ENCODE results near the gene LHPP. TPM values are rescaled to one million over a fixed set of nuclear protein-coding genes. Genes with fewer than 3 reads are reported as not detected.

The LHPP gene
- total RNA-seq, 1 experiment from 2014 or later: 3.2 TPM

GRCh38 chr10:124520558-124521428, 59.2 kb downstream of the LHPP start:
- no peak for DNase-seq (ENCODE audit: low read depth)

GRCh38 chr10:124521429-124521871, 59.8 kb downstream of the LHPP start:
- DNase-seq (ENCODE audit: low read depth): no peak

DNA sequence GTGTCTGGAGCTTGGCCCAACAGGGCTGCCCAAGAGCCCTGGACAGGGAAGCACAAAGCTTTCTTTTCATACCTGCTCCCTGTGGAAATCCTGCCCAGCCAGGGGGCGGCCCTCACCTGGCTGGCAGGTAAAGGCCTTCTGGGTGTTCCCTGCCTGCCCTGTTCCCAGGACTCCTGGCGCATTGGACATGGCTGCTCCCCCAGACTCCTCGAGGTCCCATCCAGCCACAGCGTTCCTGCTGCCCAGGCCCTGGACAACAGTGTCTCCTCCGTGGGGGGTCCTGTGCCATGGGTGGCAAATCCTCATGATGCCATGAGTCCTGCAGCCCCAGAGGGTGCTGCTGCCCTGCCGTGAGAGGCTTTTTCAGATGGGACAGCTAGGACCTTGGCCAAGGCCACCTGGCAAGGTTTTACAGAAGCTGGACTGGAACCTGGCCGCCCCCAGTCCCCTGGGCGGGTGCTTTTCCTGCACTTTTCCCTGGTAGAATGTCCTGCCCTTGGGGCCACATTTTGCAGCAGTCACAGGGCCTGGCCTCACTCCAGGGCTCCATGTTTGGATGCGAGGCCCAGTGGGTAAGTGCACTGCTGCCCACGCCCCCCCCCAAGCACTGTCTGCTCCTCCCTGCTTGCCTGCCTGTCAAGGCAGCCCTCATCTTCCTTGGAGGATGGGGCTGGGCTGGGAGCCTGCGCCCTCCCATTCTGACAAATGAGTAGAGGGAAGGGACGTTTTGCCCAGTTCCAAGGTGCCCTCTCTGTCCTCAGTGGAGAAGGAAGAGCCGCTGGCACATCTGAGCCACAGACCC, 60.7 kb downstream of the LHPP start:
- DNase-seq (ENCODE audit: low read depth): no peak

- DNase-seq (ENCODE audit: low read depth): no peak
Observed at GRCh38 chr10:124522933-124523871, 61.6 kb downstream of the LHPP start.

- DNase-seq (ENCODE audit: low read depth): no peak
Observed at GRCh38 chr10:124523901-124524300, 62.3 kb downstream of the LHPP start.

DNA sequence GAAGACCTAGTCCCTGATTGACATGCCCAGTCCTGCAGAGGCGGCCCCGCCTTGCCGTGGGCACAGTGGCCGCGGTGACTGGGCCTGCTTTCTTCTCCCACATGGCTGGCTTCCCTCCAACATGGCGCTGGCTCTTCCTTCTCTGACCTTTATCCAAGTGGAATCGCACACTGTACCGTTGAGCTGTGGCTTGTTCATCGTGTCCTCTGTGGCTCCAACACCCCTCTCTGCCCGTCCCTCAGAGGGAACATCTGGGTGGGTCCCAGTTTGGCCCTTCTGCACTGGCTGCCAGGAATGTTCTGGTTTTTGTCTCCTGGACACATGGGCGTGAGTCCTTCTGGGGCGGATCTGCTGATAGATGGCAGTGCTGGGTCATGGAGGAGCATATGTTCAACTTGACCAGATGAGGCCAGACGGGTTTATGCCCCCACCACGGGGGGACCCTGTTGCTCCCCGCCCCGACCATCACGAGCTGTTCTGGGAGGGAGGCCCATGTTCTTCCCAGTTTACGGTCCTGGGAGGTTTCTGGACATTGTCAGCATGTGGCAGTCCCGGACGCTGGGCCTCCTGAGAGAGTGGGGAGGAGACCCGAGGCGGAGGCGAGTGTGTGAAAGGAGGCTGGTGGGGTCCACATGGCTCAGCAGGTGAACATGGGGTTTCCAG, 63.5 kb downstream of the LHPP start:
- peak; percentile 22 for DNase-seq (ENCODE audit: low read depth)

GRCh38 chr10:124525751-124526600, 64.4 kb downstream of the LHPP start:
- no peak for DNase-seq (ENCODE audit: low read depth)

DNA sequence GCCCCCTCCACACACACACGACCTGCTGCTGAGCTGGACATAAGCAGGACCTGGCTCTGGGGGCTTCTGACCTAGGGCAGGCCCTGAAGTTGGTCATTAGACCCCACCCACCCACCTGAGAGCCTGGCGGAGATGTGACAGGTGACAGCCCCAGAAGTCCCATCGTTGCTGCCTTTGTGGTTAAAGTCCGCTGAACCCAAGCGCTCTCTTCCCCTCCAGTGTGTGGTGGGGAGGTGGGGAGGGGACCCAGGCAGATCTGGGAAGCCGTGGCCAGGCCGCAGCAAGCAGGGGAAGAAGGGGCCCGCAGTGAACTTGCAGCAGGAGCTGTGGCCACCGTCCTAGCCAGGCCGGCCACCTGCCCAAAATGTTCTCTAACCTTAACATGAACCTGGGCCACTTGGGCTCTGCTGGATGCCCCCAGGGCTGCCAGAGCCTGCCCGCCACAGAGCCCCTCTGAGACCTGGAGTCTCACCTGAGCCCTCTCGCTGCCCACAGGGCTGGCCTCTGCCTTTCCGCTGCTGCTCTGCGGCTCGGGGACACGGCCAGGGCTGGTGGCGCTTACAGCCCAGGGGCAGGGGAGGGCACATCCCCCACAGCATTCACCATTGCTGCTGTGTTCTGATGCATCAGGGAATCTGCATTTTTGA, 65.1 kb downstream of the LHPP start:
- DNase-seq (ENCODE audit: low read depth): no peak

DNA sequence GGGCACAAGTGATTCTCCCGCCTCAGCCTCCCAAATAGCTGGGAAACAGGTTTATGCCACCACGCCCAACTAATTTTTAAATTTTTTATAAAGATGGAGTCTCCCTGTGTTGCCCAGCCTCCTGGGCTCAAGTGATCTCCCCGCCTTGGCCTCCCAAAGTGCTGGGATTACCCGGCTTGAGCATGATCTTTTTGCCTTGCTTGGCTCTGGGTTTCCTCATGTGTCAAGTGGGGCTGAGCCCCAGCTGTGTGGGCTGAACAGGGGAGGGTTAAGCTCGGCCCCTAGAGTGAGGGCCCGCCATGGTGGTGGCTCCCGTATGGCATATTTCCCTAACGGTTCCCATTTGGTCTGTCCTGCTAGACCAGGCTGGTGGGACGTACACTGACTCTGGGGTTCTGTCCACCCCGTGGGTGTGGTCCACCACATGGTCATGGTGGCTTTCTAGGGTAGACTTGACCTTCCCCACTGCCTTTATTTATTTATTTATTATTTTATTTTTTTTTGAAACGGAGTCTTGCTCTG, 66.3 kb downstream of the LHPP start:
- no peak for DNase-seq (ENCODE audit: low read depth)

GRCh38 chr10:124529661-124530214, 68.1 kb downstream of the LHPP start:
- no peak for DNase-seq (ENCODE audit: low read depth)

DNA sequence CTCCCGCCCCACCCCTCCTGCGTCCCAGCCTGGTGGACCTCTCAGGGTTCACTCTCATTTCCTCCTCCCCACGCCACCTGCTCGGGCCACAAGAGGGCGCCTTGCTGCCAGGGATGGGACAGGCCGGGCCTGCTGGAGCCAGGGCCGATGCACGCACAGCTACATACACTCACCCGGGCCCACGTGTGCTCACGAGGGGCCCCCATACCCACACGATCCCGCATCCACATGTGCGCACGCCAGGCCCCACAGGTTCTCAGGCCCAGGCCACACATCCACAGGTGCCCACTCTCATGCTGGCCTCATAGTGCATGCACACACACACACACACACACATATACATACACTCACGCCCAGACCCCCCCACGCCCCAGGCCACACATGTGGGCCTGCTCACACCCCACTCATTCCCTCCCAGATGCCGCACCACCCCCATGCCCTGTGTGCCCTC, 68.6 kb downstream of the LHPP start:
- peak; percentile 72 for DNase-seq (ENCODE audit: low read depth)

- DNase-seq (ENCODE audit: low read depth): no peak
Observed at GRCh38 chr10:124530816-124531215, 69.2 kb downstream of the LHPP start.

GRCh38 chr10:124532106-124532641, 70.6 kb downstream of the LHPP start:
- DNase-seq (ENCODE audit: low read depth): no peak

DNA sequence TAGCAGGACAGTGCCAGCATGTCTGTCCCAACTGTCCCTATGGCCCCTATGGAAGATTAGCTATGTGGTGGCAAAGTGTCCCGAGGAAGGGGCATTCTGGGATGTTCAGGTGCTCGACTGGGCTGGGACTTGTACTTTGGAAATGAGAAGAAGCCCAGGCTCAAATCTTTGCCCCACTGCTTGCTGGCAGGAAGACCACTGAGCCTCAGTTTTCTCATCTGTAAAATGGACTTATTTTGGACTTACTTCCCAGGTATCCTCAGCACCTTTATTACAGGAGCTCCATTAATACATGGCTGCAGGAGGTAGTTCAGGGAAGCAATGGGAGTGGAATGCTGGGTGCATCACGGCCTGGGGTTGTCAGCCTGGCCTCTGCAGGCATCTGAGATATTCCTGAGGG, 71.2 kb downstream of the LHPP start:
- no peak for DNase-seq (ENCODE audit: low read depth)

GRCh38 chr10:124533266-124533665, 71.6 kb downstream of the LHPP start:
- DNase-seq (ENCODE audit: low read depth): no peak

DNA sequence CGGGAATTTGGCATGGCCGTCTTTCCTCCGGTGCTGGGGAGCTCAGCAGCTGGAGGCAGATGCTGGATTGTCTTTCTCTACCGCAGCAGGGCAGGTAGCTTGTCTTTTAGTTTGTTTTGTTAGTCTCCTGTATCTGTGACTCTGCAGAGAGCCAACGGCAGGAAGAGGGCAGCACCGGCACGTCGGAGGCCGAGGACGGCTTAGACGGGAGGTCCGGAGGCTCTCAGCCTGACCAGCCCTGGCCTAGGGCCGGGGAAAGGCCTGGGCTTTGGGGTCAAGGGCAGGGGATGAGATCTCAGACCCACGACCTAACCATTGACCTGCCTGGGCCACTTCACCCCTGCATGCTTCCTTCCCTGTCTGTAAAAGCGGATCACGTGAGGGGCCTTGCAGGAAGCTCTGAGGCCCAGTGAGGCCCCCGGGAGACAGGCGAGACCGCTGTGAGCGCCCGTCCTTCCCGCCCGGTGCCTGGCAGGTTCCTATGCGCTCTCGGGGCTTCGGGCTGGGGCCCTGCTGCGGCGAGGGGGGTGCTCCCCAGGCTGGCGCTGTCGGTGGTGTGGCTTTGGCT, 72.7 kb downstream of the LHPP start:
- no peak for DNase-seq (ENCODE audit: low read depth)

- DNase-seq (ENCODE audit: low read depth): no peak
Observed at GRCh38 chr10:124534826-124535601, 73.4 kb downstream of the LHPP start.
